ENCODE measurements around the gene EFCC1.

EFCC1 gene

GRCh38 chr3:128987302-128988100 is 13.6 kb upstream of the EFCC1 start:
- ChIA-PET CTCF (interaction anchor here (1.2 to 1.4 kb wide), 2 partner anchors 9 to 65 kb away, joined by 3 read pairs; no protein-coding TSS in a partner anchor), POLR2A (interaction anchor here (0.7 kb wide), 1 partner anchor 57 kb away, joined by 3 read pairs; no protein-coding TSS in a partner anchor)
- Histone ChIP-seq H3K27me3 (replicated peaks in 2 of 5; ENCODE audit: control insufficient read depth in 4 of 5, insufficient read depth in 5 of 5, low read length in 4 of 5) (no peaks in the 10 kb centered on the region), H3K36me3 (ENCODE audit: control insufficient read depth in 4 of 4, insufficient read depth in 4 of 4, low read length in 3 of 4) (no peaks in the 10 kb centered on the region), H3K9me3 (ENCODE audit: control extremely low read depth in 1 of 5, control insufficient read depth in 4 of 5, insufficient read depth in 2 of 5, low read depth in 1 of 5, low read length in 4 of 5) (no peaks in the 10 kb centered on the region), H3K4me1 (ENCODE audit: control extremely low read depth in 1 of 4, control insufficient read depth in 4 of 4, insufficient read depth in 4 of 4, low read length in 3 of 4) (peaks cover 0 to 9% (median 0%) of the 10 kb centered on the region in 4 experiments), H3K27ac (ENCODE audit: insufficient read depth in 1 of 2, low read depth in 1 of 2, low read length in 2 of 2, poor library complexity in 1 of 2, severe bottlenecking in 2 of 2) (no peak overlapping the region), H3K4me3 (ENCODE audit: control insufficient read depth in 1 of 7, extremely low read depth in 1 of 7, insufficient read depth in 4 of 7, low read depth in 2 of 7, low read length in 6 of 7) (no peak overlapping the region)
- WGBS (ENCODE audit: insufficient coverage) = 100% methylated on average over 7 of the region's 15 CpGs
- no peak for DNase-seq

- ChIA-PET POLR2A (interaction anchor here (0.6 to 0.7 kb wide), 2 partner anchors 58 to 112 kb away, joined by 3 read pairs; no protein-coding TSS in a partner anchor), CTCF (interaction anchor here (1.2 to 1.4 kb wide), 2 partner anchors 8 to 64 kb away, joined by 3 read pairs; no protein-coding TSS in a partner anchor)
- H3K27ac ChIP-seq (ENCODE audit: insufficient read depth in 1 of 2, low read depth in 1 of 2, low read length in 2 of 2, poor library complexity in 1 of 2, severe bottlenecking in 2 of 2) = no peak overlapping the region
- 98% methylated on average over 7 of the region's 8 CpGs for WGBS (ENCODE audit: insufficient coverage)
- DNase-seq = no peak
- no peak overlapping the region for H3K4me3 ChIP-seq (ENCODE audit: control insufficient read depth in 1 of 7, extremely low read depth in 1 of 7, insufficient read depth in 4 of 7, low read depth in 2 of 7, low read length in 6 of 7)
- H3K36me3 ChIP-seq (ENCODE audit: control insufficient read depth in 4 of 4, insufficient read depth in 4 of 4, low read length in 3 of 4) = no peaks in the 10 kb centered on the region
- H3K9me3 ChIP-seq (ENCODE audit: control extremely low read depth in 1 of 5, control insufficient read depth in 4 of 5, insufficient read depth in 2 of 5, low read depth in 1 of 5, low read length in 4 of 5) = no peaks in the 10 kb centered on the region
- H3K4me1 ChIP-seq (ENCODE audit: control extremely low read depth in 1 of 4, control insufficient read depth in 4 of 4, insufficient read depth in 4 of 4, low read length in 3 of 4) = peaks cover 0 to 9% (median 0%) of the 10 kb centered on the region in 4 experiments
- no peaks in the 10 kb centered on the region for H3K27me3 ChIP-seq (replicated peaks in 2 of 5; ENCODE audit: control insufficient read depth in 4 of 5, insufficient read depth in 5 of 5, low read length in 4 of 5)
These were observed 12.8 kb upstream of the EFCC1 start for GRCh38 chr3:128988286-128988685.

- ChIA-PET CTCF (interaction anchor here (0.8 to 1.0 kb wide), 2 partner anchors 9 to 11 kb away, joined by 3 read pairs; no protein-coding TSS in a partner anchor), POLR2A (no interaction called here)
- 100% methylated on average over 8 of the region's 18 CpGs for WGBS (ENCODE audit: insufficient coverage)
These were observed 9.7 kb upstream of the EFCC1 start for GRCh38 chr3:128991355-128991895.

GRCh38 chr3:128992926-128993460 is 8.1 kb upstream of the EFCC1 start:
- Histone ChIP-seq H3K27me3 (replicated peaks in 2 of 5; ENCODE audit: control insufficient read depth in 4 of 5, insufficient read depth in 5 of 5, low read length in 4 of 5) (no peaks in the 10 kb centered on the region), H3K9me3 (ENCODE audit: control extremely low read depth in 1 of 5, control insufficient read depth in 4 of 5, insufficient read depth in 2 of 5, low read depth in 1 of 5, low read length in 4 of 5) (no peaks in the 10 kb centered on the region), H3K4me3 (ENCODE audit: control insufficient read depth in 1 of 7, extremely low read depth in 1 of 7, insufficient read depth in 4 of 7, low read depth in 2 of 7, low read length in 6 of 7) (no peak overlapping the region), H3K36me3 (ENCODE audit: control insufficient read depth in 4 of 4, insufficient read depth in 4 of 4, low read length in 3 of 4) (no peaks in the 10 kb centered on the region), H3K27ac (ENCODE audit: insufficient read depth in 1 of 2, low read depth in 1 of 2, low read length in 2 of 2, poor library complexity in 1 of 2, severe bottlenecking in 2 of 2) (no peak overlapping the region), H3K4me1 (ENCODE audit: control extremely low read depth in 1 of 4, control insufficient read depth in 4 of 4, insufficient read depth in 4 of 4, low read length in 3 of 4) (peaks cover 9 to 47% (median 37%) of the 10 kb centered on the region in 4 experiments)
- 100% methylated on average over 11 of the region's 20 CpGs for WGBS (ENCODE audit: insufficient coverage)
- POLR2A ChIA-PET = no interaction called here
- no peak for DNase-seq
- CTCF ChIA-PET = interaction anchor here (4.6 to 16.5 kb wide), 2 partner anchors 19 to 24 kb away, joined by 31 to 195 read pairs; no protein-coding TSS in a partner anchor

More at GRCh38 chr3:128991355-128991895, 9.7 kb upstream of the EFCC1 start:
- Histone ChIP-seq H3K27ac (ENCODE audit: insufficient read depth in 1 of 2, low read depth in 1 of 2, low read length in 2 of 2, poor library complexity in 1 of 2, severe bottlenecking in 2 of 2) (no peak overlapping the region), H3K27me3 (replicated peaks in 2 of 5; ENCODE audit: control insufficient read depth in 4 of 5, insufficient read depth in 5 of 5, low read length in 4 of 5) (no peaks in the 10 kb centered on the region), H3K9me3 (ENCODE audit: control extremely low read depth in 1 of 5, control insufficient read depth in 4 of 5, insufficient read depth in 2 of 5, low read depth in 1 of 5, low read length in 4 of 5) (no peaks in the 10 kb centered on the region), H3K4me3 (ENCODE audit: control insufficient read depth in 1 of 7, extremely low read depth in 1 of 7, insufficient read depth in 4 of 7, low read depth in 2 of 7, low read length in 6 of 7) (no peak overlapping the region), H3K4me1 (ENCODE audit: control extremely low read depth in 1 of 4, control insufficient read depth in 4 of 4, insufficient read depth in 4 of 4, low read length in 3 of 4) (peaks cover 5 to 37% (median 25%) of the 10 kb centered on the region in 4 experiments), H3K36me3 (ENCODE audit: control insufficient read depth in 4 of 4, insufficient read depth in 4 of 4, low read length in 3 of 4) (no peaks in the 10 kb centered on the region)
- DNase-seq = peak in 1 of 3 donors; percentile 27

- peaks cover 15 to 54% (median 43%) of the 10 kb centered on the region in 4 experiments for H3K4me1 ChIP-seq (ENCODE audit: control extremely low read depth in 1 of 4, control insufficient read depth in 4 of 4, insufficient read depth in 4 of 4, low read length in 3 of 4)
- ChIA-PET POLR2A (interaction anchor here (0.5 kb wide), 1 partner anchor 56 kb away, joined by 3 read pairs; no protein-coding TSS in a partner anchor), CTCF (interaction anchor here (1.1 to 16.5 kb wide), 6 partner anchors 10 to 252 kb away, joined by 3 to 195 read pairs (median 9); no protein-coding TSS in a partner anchor)
- DNase-seq = peak; percentile 78 to 91 (median 90)
- H3K9me3 ChIP-seq (ENCODE audit: control extremely low read depth in 1 of 5, control insufficient read depth in 4 of 5, insufficient read depth in 2 of 5, low read depth in 1 of 5, low read length in 4 of 5) = no peaks in the 10 kb centered on the region
- H3K27ac ChIP-seq (ENCODE audit: insufficient read depth in 1 of 2, low read depth in 1 of 2, low read length in 2 of 2, poor library complexity in 1 of 2, severe bottlenecking in 2 of 2) = no peak within 1 kb of the TSS
- no peaks in the 10 kb centered on the region for H3K27me3 ChIP-seq (replicated peaks in 2 of 5; ENCODE audit: control insufficient read depth in 4 of 5, insufficient read depth in 5 of 5, low read length in 4 of 5)
- no peaks in the 10 kb centered on the region for H3K36me3 ChIP-seq (ENCODE audit: control insufficient read depth in 4 of 4, insufficient read depth in 4 of 4, low read length in 3 of 4)
- peak within 1 kb of the TSS in 5 of 7 experiments; percentile 31 to 76 (median 55) for H3K4me3 ChIP-seq (ENCODE audit: control insufficient read depth in 1 of 7, extremely low read depth in 1 of 7, insufficient read depth in 4 of 7, low read depth in 2 of 7, low read length in 6 of 7)
- WGBS (ENCODE audit: insufficient coverage) = 27% methylated on average over 53 of the region's 57 CpGs
These were observed 7.5 kb upstream of the EFCC1 start, which contains the start of gene CFAP92 for GRCh38 chr3:128993461-128994172. Gene CFAP92, minus strand, starts transcription at chr3:128994076. Its CDS starts 772 bp downstream, at chr3:128993304.

GRCh38 chr3:128994173-128994512 is 7.0 kb upstream of the EFCC1 start:
- ChIA-PET CTCF (interaction anchor here (1.1 to 16.5 kb wide), 6 partner anchors 10 to 252 kb away, joined by 3 to 195 read pairs (median 9); no protein-coding TSS in a partner anchor), POLR2A (interaction anchor here (0.5 kb wide), 1 partner anchor 56 kb away, joined by 3 read pairs; no protein-coding TSS in a partner anchor)
- Histone ChIP-seq H3K36me3 (ENCODE audit: control insufficient read depth in 4 of 4, insufficient read depth in 4 of 4, low read length in 3 of 4) (no peaks in the 10 kb centered on the region), H3K9me3 (ENCODE audit: control extremely low read depth in 1 of 5, control insufficient read depth in 4 of 5, insufficient read depth in 2 of 5, low read depth in 1 of 5, low read length in 4 of 5) (no peaks in the 10 kb centered on the region), H3K4me1 (ENCODE audit: control extremely low read depth in 1 of 4, control insufficient read depth in 4 of 4, insufficient read depth in 4 of 4, low read length in 3 of 4) (peaks cover 17 to 59% (median 48%) of the 10 kb centered on the region in 4 experiments), H3K4me3 (ENCODE audit: control insufficient read depth in 1 of 7, extremely low read depth in 1 of 7, insufficient read depth in 4 of 7, low read depth in 2 of 7, low read length in 6 of 7) (peak overlapping the region in 5 of 7 experiments; percentile 12 to 76 (median 55)), H3K27ac (ENCODE audit: insufficient read depth in 1 of 2, low read depth in 1 of 2, low read length in 2 of 2, poor library complexity in 1 of 2, severe bottlenecking in 2 of 2) (no peak overlapping the region), H3K27me3 (replicated peaks in 2 of 5; ENCODE audit: control insufficient read depth in 4 of 5, insufficient read depth in 5 of 5, low read length in 4 of 5) (no peaks in the 10 kb centered on the region)
- WGBS (ENCODE audit: insufficient coverage) = 0% methylated on average over 8 of the region's 13 CpGs
- DNase-seq = no peak
